Fibroblast of lung (primary cell): Measurements from ENCODE around the gene CAPS. TPM values are rescaled to one million over a fixed set of nuclear protein-coding genes. Genes with fewer than 3 reads are reported as not detected.

Experiments
- DNase-seq, 2 donors: peaks; one replicate each; pipeline versions ENCODE4 v3.0.0 to v3.0.0-alpha.2; 2010; ENCODE audit warnings: low read depth in 2 of 2
- H2AFZ ChIP-seq: 2 replicates; pipeline ENCODE4 v1.5.1; 2012; ENCODE audit warnings: low read length, control low read depth, inconsistent platforms
- H3K27ac ChIP-seq: 2 replicates; pipeline ENCODE4 v1.5.1; 2011; ENCODE audit warnings: low read length, control low read depth; ENCODE audit not compliant: insufficient read depth
- H3K27me3 ChIP-seq: 2 replicates; pipeline ENCODE4 v1.5.1; 2011; ENCODE audit warnings: mild to moderate bottlenecking, low read length; ENCODE audit not compliant: control insufficient read depth, insufficient read depth
- H3K36me3 ChIP-seq: 2 replicates; pipeline ENCODE4 v1.5.1; 2011; ENCODE audit warnings: low read length; ENCODE audit not compliant: control insufficient read depth, insufficient read depth
- H3K4me1 ChIP-seq: 2 replicates; pipeline ENCODE4 v1.5.1; 2011; ENCODE audit warnings: low read length; ENCODE audit not compliant: control insufficient read depth, insufficient read depth; ENCODE audit errors: extremely low read depth
- H3K4me2 ChIP-seq: 2 replicates; pipeline ENCODE4 v1.5.1; 2011; ENCODE audit warnings: low read length, control low read depth; ENCODE audit not compliant: insufficient read depth; ENCODE audit errors: extremely low read depth
- H3K4me3 ChIP-seq, 4 experiments: fragments of 200-600 bp in 1 of 4; sonication (generic) in 1 of 4; replicated peaks in 1 of 4; 2 replicates each; pipeline ENCODE4 v1.5.1; 2011 to 2016; ENCODE audit warnings: low read length in 4 of 4, low read depth in 3 of 4, mild to moderate bottlenecking in 3 of 4, control low read depth in 2 of 4, inconsistent platforms in 1 of 4, mixed read lengths in 1 of 4; ENCODE audit not compliant: insufficient read depth in 1 of 4; ENCODE audit errors: control extremely low read depth in 1 of 4
- H3K79me2 ChIP-seq: 2 replicates; pipeline ENCODE4 v1.5.1; 2012; ENCODE audit warnings: mild to moderate bottlenecking, low read length, inconsistent platforms; ENCODE audit not compliant: control insufficient read depth, insufficient read depth
- H3K9ac ChIP-seq: 2 replicates; pipeline ENCODE4 v1.5.1; 2011; ENCODE audit warnings: mild to moderate bottlenecking, low read length, control low read depth; ENCODE audit not compliant: insufficient read depth
- H3K9me3 ChIP-seq: 2 replicates; pipeline ENCODE4 v1.5.1; 2012; ENCODE audit warnings: low read depth, low read length; ENCODE audit not compliant: control insufficient read depth, insufficient read depth
- H4K20me1 ChIP-seq: 2 replicates; pipeline ENCODE4 v1.5.1; 2011; ENCODE audit warnings: low read length; ENCODE audit not compliant: control insufficient read depth, insufficient read depth; ENCODE audit errors: extremely low read depth
- CTCF ChIP-seq, 2 donors: IDR thresholded peaks in 1 of 2; conservative IDR thresholded peaks in 1 of 2; 1 replicate in 1 of 2; 2 replicates in 1 of 2; pipeline ENCODE4 v1.5.1; 2011 to 2012; ENCODE audit warnings: low read length in 2 of 2, control low read depth in 1 of 2, inconsistent platforms in 1 of 2, low read depth in 1 of 2, mild to moderate bottlenecking in 1 of 2
- EZH2 ChIP-seq: IDR thresholded peaks from 2 replicates; pipeline ENCODE4 v1.5.1; 2012; ENCODE audit warnings: low read length, control low read depth, mild to moderate bottlenecking; ENCODE audit errors: missing control alignments
- polyA plus RNA-seq, 2 donors: library from polyadenylated mRNA; depleted of rRNA in 1 of 2; stranded (reverse) in 1 of 2; unstranded in 1 of 2; fragments of >200 nt; gene quantifications; 2 replicates each; pipeline ENCODE4 v1.2.1, GENCODE V29; 2011 to 2012; ENCODE audit warnings: missing spikeins in 1 of 2
- total RNA-seq: library from RNA; depleted of rRNA; stranded (reverse); fragments of >200 nt; gene quantifications from 2 replicates; pipeline ENCODE4 v1.2.1, GENCODE V29; 2014

The CAPS gene
- total and polyA plus RNA-seq, 2 donors (not counting 1 experiment from before 2014, with no cell fraction given): 1.6 to 7.3 TPM

DNA sequence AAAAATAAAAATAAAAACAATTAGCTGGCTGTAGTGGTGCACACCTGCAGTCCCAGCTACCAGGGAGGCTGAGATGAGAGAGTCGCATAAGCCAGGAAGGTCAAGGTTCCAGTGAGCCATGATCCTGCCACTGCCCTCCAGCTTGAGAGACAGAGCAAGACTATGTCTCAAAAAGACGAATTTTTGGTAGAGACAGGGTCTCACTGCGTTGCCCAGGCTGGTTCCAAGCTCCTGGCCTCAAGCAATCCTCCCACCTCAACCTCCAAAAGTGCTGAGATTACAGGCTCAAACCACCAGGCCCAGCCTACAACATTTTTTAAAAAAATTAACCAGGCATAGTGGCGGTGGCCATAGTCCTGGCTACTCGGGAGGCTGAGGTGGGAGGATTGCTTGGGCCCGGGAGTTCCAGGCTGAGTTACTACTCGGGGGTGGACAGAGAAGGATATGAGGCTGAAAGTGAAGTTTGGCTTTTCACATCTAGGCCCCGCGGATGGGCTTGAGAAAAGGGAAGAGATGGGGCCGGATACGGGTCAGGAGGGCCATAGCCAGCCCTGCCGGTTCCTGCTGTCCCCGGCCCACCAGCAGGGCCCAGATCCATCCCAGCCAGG, 20.7 kb upstream of the CAPS start:
- Histone ChIP-seq H4K20me1 (no peaks in the 10 kb centered on the region), H2AFZ (no peak overlapping the region), H3K9me3 (no peaks in the 10 kb centered on the region), H3K4me3 (no peak overlapping the region), H3K9ac (no peak overlapping the region), H3K79me2 (peaks cover 4% of the 10 kb centered on the region), H3K4me2 (no peak overlapping the region), H3K4me1 (peaks cover 6% of the 10 kb centered on the region), H3K36me3 (peaks cover 13% of the 10 kb centered on the region), H3K27me3 (no peaks in the 10 kb centered on the region), H3K27ac (no peak overlapping the region)
- DNase-seq: no peak
- no peak for TF ChIP-seq CTCF (conservative IDR thresholded peaks at IDR 0.05 in 1 of 2, IDR thresholded peaks at IDR 0.05 in 1 of 2; ENCODE audit: low read depth in 1 of 2, low read length in 2 of 2)
- no peak for TF ChIP-seq EZH2

DNA sequence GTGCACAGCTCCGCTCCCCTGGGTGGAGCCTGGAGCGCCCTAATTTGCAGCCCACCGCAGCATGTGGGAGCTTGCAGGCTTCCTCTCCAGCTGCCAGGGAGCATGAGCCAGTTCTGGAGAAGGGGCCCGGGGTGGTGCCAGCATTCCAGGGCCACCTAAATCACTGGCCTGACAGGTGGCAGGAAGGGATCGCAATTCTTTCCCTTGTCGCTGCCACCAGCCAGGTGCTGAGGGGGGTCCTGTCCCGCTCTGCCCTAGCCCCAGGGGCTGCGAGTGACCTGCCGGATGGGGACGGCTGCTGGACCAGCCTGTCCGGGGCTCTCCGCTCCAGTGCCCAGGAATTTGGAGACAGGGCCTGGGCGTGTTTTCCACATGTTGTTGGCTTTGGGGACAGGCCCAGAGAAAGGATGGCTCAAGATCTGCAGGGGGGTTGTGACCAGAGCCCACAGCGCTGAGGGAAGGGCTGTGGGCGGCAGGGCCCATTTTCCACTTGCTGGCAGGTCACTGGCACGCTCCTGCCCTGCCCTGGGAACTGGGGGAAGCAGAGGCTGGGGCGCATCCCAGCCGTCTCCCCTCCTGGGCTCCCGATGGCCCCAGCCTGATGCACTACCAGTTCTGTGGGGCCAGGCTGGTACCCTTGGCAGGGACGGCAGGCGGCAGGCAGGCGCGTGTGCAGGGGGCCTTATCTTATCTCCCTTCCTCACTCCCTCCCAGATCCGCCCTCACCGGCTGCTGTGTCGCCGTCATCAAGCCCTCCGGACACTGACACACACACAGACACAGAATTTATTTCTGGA, 19.9 kb upstream of the CAPS start:
- peaks cover 13% of the 10 kb centered on the region for H3K36me3 ChIP-seq
- H3K27ac ChIP-seq: no peak overlapping the region
- no peaks in the 10 kb centered on the region for H3K9me3 ChIP-seq
- H2AFZ ChIP-seq: no peak overlapping the region
- H3K4me1 ChIP-seq: peaks cover 6% of the 10 kb centered on the region
- no peak for TF ChIP-seq CTCF (conservative IDR thresholded peaks at IDR 0.05 in 1 of 2, IDR thresholded peaks at IDR 0.05 in 1 of 2; ENCODE audit: low read depth in 1 of 2, low read length in 2 of 2)
- no peak for TF ChIP-seq EZH2
- no peak overlapping the region for H3K4me2 ChIP-seq
- no peak overlapping the region for H3K4me3 ChIP-seq
- DNase-seq: no peak
- H3K9ac ChIP-seq: no peak overlapping the region
- no peaks in the 10 kb centered on the region for H3K27me3 ChIP-seq
- H4K20me1 ChIP-seq: no peaks in the 10 kb centered on the region
- H3K79me2 ChIP-seq: peaks cover 6% of the 10 kb centered on the region

GRCh38 chr19:5894704-5895349, 19.2 kb upstream of the CAPS start:
- no peak overlapping the region for H2AFZ ChIP-seq
- no peak overlapping the region for H3K9ac ChIP-seq
- no peak for DNase-seq
- no peak overlapping the region for H3K4me3 ChIP-seq
- H3K79me2 ChIP-seq: peaks cover 9% of the 10 kb centered on the region
- peaks cover 5% of the 10 kb centered on the region for H3K4me1 ChIP-seq
- H3K4me2 ChIP-seq: no peak overlapping the region
- H4K20me1 ChIP-seq: no peaks in the 10 kb centered on the region
- no peaks in the 10 kb centered on the region for H3K27me3 ChIP-seq
- H3K36me3 ChIP-seq: peaks cover 14% of the 10 kb centered on the region
- H3K9me3 ChIP-seq: no peaks in the 10 kb centered on the region
- TF ChIP-seq EZH2 (no peak), CTCF (conservative IDR thresholded peaks at IDR 0.05 in 1 of 2, IDR thresholded peaks at IDR 0.05 in 1 of 2; ENCODE audit: low read depth in 1 of 2, low read length in 2 of 2) (no peak)
- no peak overlapping the region for H3K27ac ChIP-seq
